Bronchial epithelial cell (primary cell): ENCODE results near the gene TTBK1. TPM values are rescaled to one million over a fixed set of nuclear protein-coding genes. Genes with fewer than 3 reads are reported as not detected.

Source experiments
- DNase-seq: peaks from one replicate; pipeline ENCODE4 v3.0.0-alpha.2; 2010; ENCODE audit warnings: low read depth
- FAIRE-seq: peaks from 2 replicates; lab custom pipeline; 2011; peaks lifted over from hg19 to GRCh38; lab: Jason Lieb, UNC
- H3K27me3 ChIP-seq: 2 replicates; pipeline ENCODE4 v1.5.1; 2011; ENCODE audit warnings: low read length; ENCODE audit not compliant: control insufficient read depth, insufficient read depth
- H3K36me3 ChIP-seq: 2 replicates; pipeline ENCODE4 v1.5.1; 2011; ENCODE audit warnings: low read length; ENCODE audit not compliant: control insufficient read depth, insufficient read depth
- H3K4me3 ChIP-seq: 2 replicates; pipeline ENCODE4 v1.5.1; 2011; ENCODE audit warnings: mild to moderate bottlenecking, low read depth, low read length, control low read depth
- CTCF ChIP-seq: IDR thresholded peaks from 2 replicates; pipeline ENCODE4 v1.5.1; 2011; ENCODE audit warnings: mild to moderate bottlenecking, moderate library complexity, low read length, control low read depth, inconsistent platforms; ENCODE audit not compliant: insufficient read depth, severe bottlenecking
- total RNA-seq: library from RNA; depleted of rRNA; stranded (reverse); fragments of >200 nt; gene quantifications from 2 replicates; pipeline ENCODE4 v1.2.1, GENCODE V29; 2014

TTBK1 gene
- total RNA-seq, 1 donor from 2014 or later = not detected

- no peak for TF ChIP-seq CTCF
- no peak for FAIRE-seq
- no peak for DNase-seq
- Histone ChIP-seq H3K36me3 (no peaks in the 10 kb centered on the region), H3K27me3 (peaks cover 43% of the 10 kb centered on the region), H3K4me3 (peak overlapping the region; percentile 12)
Observed at GRCh38 chr6:43246301-43247113, 3.2 kb downstream of the TTBK1 start.

DNA sequence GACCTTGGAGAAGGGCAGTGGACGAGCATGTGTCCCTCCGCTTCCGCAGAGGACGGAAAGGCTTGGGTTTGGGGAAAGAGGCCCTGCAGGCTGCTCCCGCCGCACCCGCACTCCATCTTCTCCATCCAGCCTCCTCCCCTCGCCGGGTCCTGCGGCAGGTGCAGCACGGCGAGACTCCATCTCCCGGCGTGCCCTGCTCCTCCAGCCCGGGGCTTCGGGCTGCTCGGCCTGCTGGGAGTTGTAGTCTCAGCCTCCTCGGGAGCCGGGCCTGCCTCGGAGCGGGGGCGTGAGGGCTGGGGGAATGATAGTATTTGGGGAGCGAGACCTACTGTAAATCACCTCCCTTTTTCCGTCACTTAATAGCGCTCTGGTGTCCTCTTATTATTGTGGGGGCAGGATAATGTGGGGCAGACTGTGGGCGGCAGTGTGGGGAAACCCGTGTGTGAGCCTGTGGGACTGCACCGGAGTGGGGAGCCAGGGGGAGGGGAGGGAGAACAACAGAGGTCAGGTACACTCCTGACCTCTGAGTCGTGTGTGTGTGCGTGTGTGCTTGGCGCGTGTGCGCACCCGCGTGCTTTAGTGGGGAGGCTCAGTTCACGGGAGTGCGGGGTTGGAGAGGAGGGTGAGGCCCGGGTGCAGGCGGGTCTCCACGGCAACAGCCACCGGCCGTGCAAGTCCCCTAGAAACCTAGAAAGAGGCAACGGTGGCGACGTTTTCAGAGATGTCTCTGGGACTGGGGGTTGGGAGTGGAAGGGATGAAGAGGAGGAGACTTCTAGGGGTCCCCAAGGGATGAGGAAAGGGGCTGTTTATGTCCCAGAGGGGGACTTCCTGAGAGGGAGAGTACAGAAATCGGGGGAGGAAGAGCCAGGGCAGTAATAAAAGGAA lies 4.1 kb downstream of the TTBK1 start:
- peak overlapping the region; percentile 12 for H3K4me3 ChIP-seq
- H3K27me3 ChIP-seq = peaks cover 43% of the 10 kb centered on the region
- H3K36me3 ChIP-seq = no peaks in the 10 kb centered on the region
- DNase-seq (peak; percentile 28), FAIRE-seq (no peak)
- TF ChIP-seq CTCF = no peak

GRCh38 chr6:43248101-43248500 lies 4.8 kb downstream of the TTBK1 start:
- Histone ChIP-seq H3K27me3 (peaks cover 39% of the 10 kb centered on the region), H3K4me3 (no peak overlapping the region), H3K36me3 (no peaks in the 10 kb centered on the region)
- DNase-seq (no peak), FAIRE-seq (no peak)
- no peak for TF ChIP-seq CTCF

GRCh38 chr6:43248791-43249190 lies 5.5 kb downstream of the TTBK1 start:
- TF ChIP-seq CTCF = no peak
- DNase-seq (no peak), FAIRE-seq (no peak)
- Histone ChIP-seq H3K36me3 (no peaks in the 10 kb centered on the region), H3K4me3 (no peak overlapping the region), H3K27me3 (peaks cover 36% of the 10 kb centered on the region)

DNA sequence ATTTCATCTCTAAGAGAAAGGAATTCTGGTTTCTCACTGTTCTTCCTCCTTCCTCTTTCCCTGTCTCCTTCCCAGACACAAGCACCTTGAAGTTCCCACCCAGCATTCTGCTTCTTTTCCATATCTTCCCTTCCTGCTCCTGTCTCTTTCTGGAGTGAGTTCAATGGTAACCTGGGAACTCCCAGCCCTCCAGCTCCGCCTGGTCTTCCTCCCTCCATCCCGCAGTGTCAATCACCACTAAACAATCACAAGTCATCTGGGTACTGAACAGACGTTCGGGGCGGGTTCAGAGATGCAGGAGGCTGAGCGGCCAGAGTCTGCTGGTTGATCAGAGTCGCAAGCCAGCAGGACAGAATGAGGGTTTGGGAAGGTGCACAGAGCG lies 7.7 kb downstream of the TTBK1 start:
- Histone ChIP-seq H3K36me3 (no peaks in the 10 kb centered on the region), H3K4me3 (no peak overlapping the region), H3K27me3 (peaks cover 22% of the 10 kb centered on the region)
- FAIRE-seq (no peak), DNase-seq (peak; percentile 34)
- no peak for TF ChIP-seq CTCF
